Hepatic stellate cell (primary cell): ENCODE results near the gene CACYBP.
"Not testable (repeated sequence)": the region's sequence is repeated elsewhere in the genome, so short reads cannot be mapped to it uniquely, and the experiment has no call there.

Source experiments
- DNase-seq: peaks from one replicate; pipeline ENCODE4 v3.0.0; 2011; ENCODE audit warnings: low spot score

Gene CACYBP

GRCh38 chr1:175009532-175009931, 9.8 kb downstream of the CACYBP start:
- no peak for DNase-seq

GRCh38 chr1:175013445-175013844, 13.7 kb downstream of the CACYBP start:
- no peak for DNase-seq

- peak; percentile 59 for DNase-seq
These were observed 15.5 kb downstream of the CACYBP start for GRCh38 chr1:175015243-175015642.

GRCh38 chr1:175019524-175019923, 19.8 kb downstream of the CACYBP start:
- no peak for DNase-seq

- peak; percentile 85 for DNase-seq
These were observed 23.5 kb downstream of the CACYBP start, which contains the start of gene MRPS14 for GRCh38 chr1:175023043-175023921. Gene MRPS14, minus strand, starts transcription at chr1:175023425. Its CDS starts 17 bp downstream, at chr1:175023408.

- not testable (repeated sequence) for DNase-seq
These were observed 24.1 kb downstream of the CACYBP start for GRCh38 chr1:175023922-175024242.

GRCh38 chr1:175024773-175025172, 25.0 kb downstream of the CACYBP start:
- DNase-seq: no peak

- no peak for DNase-seq
These were observed 34.2 kb downstream of the CACYBP start for GRCh38 chr1:175033953-175034352.

- no peak for DNase-seq
These were observed 35.0 kb downstream of the CACYBP start for GRCh38 chr1:175034775-175035174.

GRCh38 chr1:175035865-175036264, 36.1 kb downstream of the CACYBP start:
- no peak for DNase-seq

GRCh38 chr1:175036476-175036875, 36.7 kb downstream of the CACYBP start:
- no peak for DNase-seq

- no peak for DNase-seq
These were observed 37.7 kb downstream of the CACYBP start for GRCh38 chr1:175037416-175037815.

- no peak for DNase-seq
These were observed 40.7 kb downstream of the CACYBP start for GRCh38 chr1:175040324-175040879.

GRCh38 chr1:175042650-175043049, 42.9 kb downstream of the CACYBP start:
- DNase-seq: no peak

- no peak for DNase-seq
These were observed 44.1 kb downstream of the CACYBP start for GRCh38 chr1:175043824-175044223.

- not testable (repeated sequence) for DNase-seq
These were observed 44.8 kb downstream of the CACYBP start for GRCh38 chr1:175044591-175044990.

- no peak for DNase-seq
These were observed 45.4 kb downstream of the CACYBP start for GRCh38 chr1:175045097-175045496.

GRCh38 chr1:175045519-175045918, 45.8 kb downstream of the CACYBP start:
- DNase-seq: no peak

- no peak for DNase-seq
These were observed 51.2 kb downstream of the CACYBP start for GRCh38 chr1:175050992-175051391.

- DNase-seq: no peak
These were observed 55.0 kb downstream of the CACYBP start for GRCh38 chr1:175054736-175055135.
